SJCRH30 (cell line): Measurements from ENCODE around the gene CDRT15. TPM values are rescaled to one million over a fixed set of nuclear protein-coding genes. Genes with fewer than 3 reads are reported as not detected.

Experiments
- DNase-seq, 2 experiments: peaks; one replicate each; pipeline ENCODE4 v3.0.0-alpha.2; 2015 to 2020
- H3K27ac ChIP-seq: fragments of 250-450 bp; sonication (Bioruptor Pico); 2 replicates; pipeline ENCODE4 v1.5.1; 2020; ENCODE audit warnings: mild to moderate bottlenecking, moderate library complexity
- H3K27me3 ChIP-seq: fragments of 250-450 bp; sonication (Bioruptor Pico); 2 replicates; pipeline ENCODE4 v1.5.1; 2020; ENCODE audit warnings: mild to moderate bottlenecking, moderate library complexity
- H3K36me3 ChIP-seq: fragments of 250-450 bp; sonication (Bioruptor Pico); 2 replicates; pipeline ENCODE4 v1.5.1; 2020; ENCODE audit warnings: mild to moderate bottlenecking, moderate library complexity
- H3K4me1 ChIP-seq: fragments of 250-450 bp; sonication (Bioruptor Pico); 2 replicates; pipeline ENCODE4 v1.5.1; 2020; ENCODE audit warnings: mild to moderate bottlenecking, moderate library complexity
- H3K4me3 ChIP-seq: fragments of 250-450 bp; sonication (Bioruptor Pico); 2 replicates; pipeline ENCODE4 v1.5.1; 2020; ENCODE audit warnings: mild to moderate bottlenecking, moderate library complexity
- H3K9me3 ChIP-seq: fragments of 250-450 bp; sonication (Bioruptor Pico); replicated peaks from 2 replicates; pipeline ENCODE4 v1.5.1; 2020; ENCODE audit warnings: mild to moderate bottlenecking, moderate library complexity
- total RNA-seq: library from RNA; depleted of rRNA; stranded (reverse); fragments of >200 nt; shearing (Covaris generic); gene quantifications from 2 replicates; pipeline ENCODE4 v1.2.3, GENCODE V29; 2014

CDRT15 gene
- total RNA-seq, 1 experiment from 2014 or later, result 0.36 TPM

GRCh38 chr17:14225254-14225980 is 11.2 kb downstream of the CDRT15 start:
- no peaks in the 10 kb centered on the region for H3K9me3 ChIP-seq
- H3K27ac ChIP-seq, result no peak overlapping the region
- H3K4me3 ChIP-seq, result no peak overlapping the region
- no peaks in the 10 kb centered on the region for H3K27me3 ChIP-seq
- H3K4me1 ChIP-seq, result peaks cover 16% of the 10 kb centered on the region
- no peak for DNase-seq
- H3K36me3 ChIP-seq, result no peaks in the 10 kb centered on the region

- Histone ChIP-seq H3K36me3 (no peaks in the 10 kb centered on the region), H3K4me3 (no peak overlapping the region), H3K4me1 (no peaks in the 10 kb centered on the region), H3K27me3 (no peaks in the 10 kb centered on the region), H3K27ac (no peak overlapping the region), H3K9me3 (no peaks in the 10 kb centered on the region)
- DNase-seq, result peak in 1 of 2 experiments; percentile 2
Observed at GRCh38 chr17:14222611-14223010, 14.1 kb downstream of the CDRT15 start.

- H3K27ac ChIP-seq, result no peak overlapping the region
- H3K36me3 ChIP-seq, result peaks cover 15% of the 10 kb centered on the region
- H3K9me3 ChIP-seq, result no peaks in the 10 kb centered on the region; the same call in 1 of the 2 replicates
- H3K4me3 ChIP-seq, result no peak overlapping the region
- H3K4me1 ChIP-seq, result no peaks in the 10 kb centered on the region
- DNase-seq, result no peak
- H3K27me3 ChIP-seq, result no peaks in the 10 kb centered on the region
Observed at GRCh38 chr17:14214271-14214670, 22.4 kb downstream of the CDRT15 start.

GRCh38 chr17:14212401-14212800 is 24.3 kb downstream of the CDRT15 start:
- Histone ChIP-seq H3K4me1 (no peaks in the 10 kb centered on the region), H3K4me3 (no peak overlapping the region), H3K27ac (no peak overlapping the region), H3K9me3 (no peaks in the 10 kb centered on the region; the same call in 1 of the 2 replicates), H3K36me3 (peaks cover 22% of the 10 kb centered on the region), H3K27me3 (no peaks in the 10 kb centered on the region)
- DNase-seq, result no peak

DNA sequence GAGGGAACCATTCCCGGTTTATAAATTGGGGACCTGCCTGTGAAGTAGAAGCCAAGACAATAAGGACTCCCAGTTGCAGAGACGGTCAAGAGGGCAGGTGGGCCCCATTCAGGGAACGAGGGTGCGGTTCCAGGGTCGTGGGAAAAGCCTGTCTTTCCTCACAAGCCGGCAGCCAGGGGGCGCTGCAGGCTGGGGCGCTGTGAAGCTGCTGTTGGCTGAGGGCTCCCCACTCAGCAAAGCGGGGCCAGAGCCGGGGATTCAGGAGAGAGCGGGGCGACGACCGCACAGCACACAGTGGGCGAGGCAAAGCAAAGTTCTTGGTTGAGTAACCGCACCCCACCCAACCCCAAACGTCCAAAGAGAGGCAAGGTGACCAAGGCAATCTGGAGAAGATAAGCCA is 24.9 kb downstream of the CDRT15 start:
- no peak for DNase-seq
- no peak overlapping the region for H3K4me3 ChIP-seq
- H3K4me1 ChIP-seq, result no peaks in the 10 kb centered on the region
- H3K9me3 ChIP-seq, result no peaks in the 10 kb centered on the region; the same call in 1 of the 2 replicates
- no peak overlapping the region for H3K27ac ChIP-seq
- peaks cover 26% of the 10 kb centered on the region for H3K36me3 ChIP-seq
- H3K27me3 ChIP-seq, result no peaks in the 10 kb centered on the region

- no peaks in the 10 kb centered on the region; the same call in 1 of the 2 replicates for H3K9me3 ChIP-seq
- DNase-seq, result no peak
- no peaks in the 10 kb centered on the region for H3K4me1 ChIP-seq
- no peak overlapping the region for H3K27ac ChIP-seq
- peaks cover 29% of the 10 kb centered on the region for H3K36me3 ChIP-seq
- H3K4me3 ChIP-seq, result no peak overlapping the region
- H3K27me3 ChIP-seq, result no peaks in the 10 kb centered on the region
Observed at GRCh38 chr17:14211246-14211645, 25.4 kb downstream of the CDRT15 start.

DNA sequence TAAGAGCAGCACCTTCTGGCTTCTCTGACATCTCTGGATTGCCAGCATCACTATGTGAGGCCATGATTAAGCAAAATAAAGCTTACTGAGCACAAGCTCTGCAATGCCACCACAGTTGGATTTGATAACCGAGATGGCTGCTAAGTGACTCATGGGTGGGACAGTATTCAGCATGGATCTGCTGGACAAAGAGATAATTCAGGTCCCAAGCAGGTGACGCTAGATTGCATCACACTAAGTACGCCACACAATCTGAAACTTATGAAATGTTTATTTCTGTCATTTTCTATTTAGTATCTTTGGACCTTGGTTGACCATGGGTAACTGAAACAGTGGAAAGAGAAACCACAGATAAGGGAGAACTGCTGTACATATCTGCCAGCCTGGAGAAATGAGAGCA is 27.4 kb downstream of the CDRT15 start:
- no peaks in the 10 kb centered on the region; the same call in 1 of the 2 replicates for H3K9me3 ChIP-seq
- H3K36me3 ChIP-seq, result peaks cover 32% of the 10 kb centered on the region
- H3K4me3 ChIP-seq, result no peak overlapping the region
- no peak overlapping the region for H3K27ac ChIP-seq
- DNase-seq, result no peak
- H3K27me3 ChIP-seq, result no peaks in the 10 kb centered on the region
- H3K4me1 ChIP-seq, result no peaks in the 10 kb centered on the region

GRCh38 chr17:14207791-14208190 is 28.9 kb downstream of the CDRT15 start:
- Histone ChIP-seq H3K4me3 (no peak overlapping the region), H3K27me3 (no peaks in the 10 kb centered on the region), H3K9me3 (no peaks in the 10 kb centered on the region; the same call in 1 of the 2 replicates), H3K36me3 (peaks cover 32% of the 10 kb centered on the region), H3K27ac (no peak overlapping the region), H3K4me1 (no peaks in the 10 kb centered on the region)
- DNase-seq, result no peak

- H3K9me3 ChIP-seq, result no peaks in the 10 kb centered on the region; the same call in 1 of the 2 replicates
- H3K27ac ChIP-seq, result no peak overlapping the region
- DNase-seq, result no peak
- peaks cover 32% of the 10 kb centered on the region for H3K36me3 ChIP-seq
- H3K4me1 ChIP-seq, result no peaks in the 10 kb centered on the region
- H3K4me3 ChIP-seq, result no peak overlapping the region
- H3K27me3 ChIP-seq, result no peaks in the 10 kb centered on the region
Observed at GRCh38 chr17:14206891-14207290, 29.8 kb downstream of the CDRT15 start.

DNA sequence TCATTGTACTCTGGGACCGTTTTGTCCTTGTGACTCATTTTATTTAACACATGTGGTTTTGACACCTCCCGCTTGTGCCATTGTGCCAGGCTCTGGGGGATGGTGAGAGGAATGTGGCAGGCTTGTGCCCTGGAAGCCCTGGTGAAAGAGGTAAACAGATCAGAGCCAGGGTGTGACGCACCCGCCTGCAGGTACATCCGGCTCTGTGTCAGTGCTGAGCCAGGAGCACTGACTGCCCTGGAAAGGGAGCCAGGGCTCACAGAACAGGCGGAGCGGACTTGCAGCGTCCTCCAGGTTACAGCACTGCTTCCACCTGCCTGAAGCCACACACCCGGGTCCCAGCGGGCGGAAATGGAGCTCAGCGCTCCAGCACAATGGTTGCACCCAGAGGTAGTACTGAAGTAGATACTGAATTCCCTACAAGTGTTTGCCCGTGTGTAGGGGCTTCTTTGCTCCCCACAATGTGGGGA is 30.6 kb downstream of the CDRT15 start:
- Histone ChIP-seq H3K27me3 (no peaks in the 10 kb centered on the region), H3K27ac (no peak overlapping the region), H3K4me1 (no peaks in the 10 kb centered on the region), H3K9me3 (no peaks in the 10 kb centered on the region), H3K4me3 (no peak overlapping the region), H3K36me3 (peaks cover 26% of the 10 kb centered on the region)
- no peak for DNase-seq

DNA sequence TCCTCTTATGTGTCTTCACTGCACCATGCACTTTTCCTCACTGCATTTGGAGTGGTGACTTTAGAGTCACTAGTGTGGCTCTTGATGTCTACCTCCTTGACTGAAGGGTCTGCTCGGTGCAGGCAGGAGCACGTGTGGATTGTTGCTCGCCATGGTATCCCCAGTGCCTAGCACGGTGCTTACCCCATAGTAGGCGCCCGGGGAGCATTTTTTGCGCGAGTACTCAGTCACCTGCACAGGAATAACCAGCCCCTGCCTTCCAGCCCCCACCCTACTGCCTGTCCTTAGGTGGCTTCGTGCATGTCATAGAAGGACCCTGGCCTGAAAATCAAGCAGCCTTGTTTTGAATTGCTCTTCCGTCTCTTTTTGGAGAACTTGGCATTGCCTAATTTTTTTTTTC is 31.3 kb downstream of the CDRT15 start:
- H3K4me1 ChIP-seq, result no peaks in the 10 kb centered on the region
- H3K36me3 ChIP-seq, result peaks cover 27% of the 10 kb centered on the region
- no peaks in the 10 kb centered on the region for H3K27me3 ChIP-seq
- no peak for DNase-seq
- no peak overlapping the region for H3K27ac ChIP-seq
- H3K9me3 ChIP-seq, result no peaks in the 10 kb centered on the region
- H3K4me3 ChIP-seq, result no peak overlapping the region

DNA sequence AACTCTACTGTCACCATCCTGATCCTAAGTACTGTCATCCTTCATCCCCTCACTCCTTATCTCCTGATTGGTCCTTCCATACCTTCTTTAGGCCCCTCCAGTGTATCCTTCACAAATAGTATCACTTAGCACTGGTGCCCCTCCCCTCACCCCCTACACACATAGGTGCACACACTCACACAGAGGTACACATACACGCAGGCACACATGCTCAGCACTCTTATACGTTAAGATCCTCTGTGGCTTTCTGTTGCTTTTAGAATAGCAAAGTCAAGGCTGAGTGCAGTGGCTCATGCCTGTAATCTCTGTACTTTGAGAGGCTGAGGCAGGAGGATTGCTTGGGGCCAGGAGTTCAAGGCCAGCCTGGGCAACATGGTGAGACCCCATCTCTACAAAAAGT is 32.1 kb downstream of the CDRT15 start:
- H3K9me3 ChIP-seq, result no peaks in the 10 kb centered on the region
- no peak overlapping the region for H3K4me3 ChIP-seq
- peaks cover 23% of the 10 kb centered on the region; the same call in 1 of the 2 replicates for H3K36me3 ChIP-seq
- DNase-seq, result no peak
- no peaks in the 10 kb centered on the region for H3K27me3 ChIP-seq
- no peaks in the 10 kb centered on the region for H3K4me1 ChIP-seq
- H3K27ac ChIP-seq, result no peak overlapping the region

- H3K4me3 ChIP-seq, result no peak overlapping the region
- H3K27ac ChIP-seq, result no peak overlapping the region
- H3K9me3 ChIP-seq, result no peaks in the 10 kb centered on the region
- peaks cover 21% of the 10 kb centered on the region; the same call in 1 of the 2 replicates for H3K36me3 ChIP-seq
- no peaks in the 10 kb centered on the region for H3K4me1 ChIP-seq
- H3K27me3 ChIP-seq, result no peaks in the 10 kb centered on the region
- DNase-seq, result no peak
Observed at GRCh38 chr17:14204084-14204483, 32.6 kb downstream of the CDRT15 start.

DNA sequence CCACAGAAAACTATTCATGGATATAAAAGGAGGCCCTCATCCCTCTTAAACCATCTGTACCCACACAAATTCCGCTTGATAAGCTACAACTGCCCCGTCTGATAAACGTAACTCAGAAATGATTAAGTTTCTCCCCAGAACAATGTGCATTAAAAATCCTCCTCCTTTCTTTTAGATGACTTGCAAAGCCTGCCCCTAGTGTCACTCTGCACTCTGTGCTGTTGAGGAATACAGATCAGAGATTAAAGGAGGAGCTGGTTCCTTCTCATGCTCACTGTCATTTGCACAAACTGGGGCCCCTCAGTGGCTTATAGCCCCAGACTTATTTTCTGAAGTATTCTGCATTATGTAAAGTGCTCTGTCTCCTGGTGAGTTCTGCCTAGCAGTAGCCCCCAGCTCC is 33.3 kb downstream of the CDRT15 start:
- DNase-seq, result no peak
- H3K9me3 ChIP-seq, result no peaks in the 10 kb centered on the region; the same call in 1 of the 2 replicates

GRCh38 chr17:14202388-14203166 is 34.1 kb downstream of the CDRT15 start:
- Histone ChIP-seq H3K9me3 (no peaks in the 10 kb centered on the region; the same call in 1 of the 2 replicates), H3K4me1 (0 out of 2 replicates have a peak, but pooled peaks cover 4% of the 10 kb centered on the region), H3K36me3 (peaks cover 28% of the 10 kb centered on the region; the same call in 1 of the 2 replicates), H3K27ac (no peak overlapping the region), H3K4me3 (no peak overlapping the region), H3K27me3 (no peaks in the 10 kb centered on the region)
- no peak for DNase-seq

More for the DNA sequence above, 33.3 kb downstream of the CDRT15 start:
- Histone ChIP-seq H3K27me3 (no peaks in the 10 kb centered on the region), H3K4me3 (no peak overlapping the region), H3K27ac (no peak overlapping the region), H3K36me3 (peaks cover 25% of the 10 kb centered on the region; the same call in 1 of the 2 replicates), H3K4me1 (0 out of 2 replicates have a peak, but pooled peaks cover 4% of the 10 kb centered on the region)
